Mucosa of rectum (tissue), 2 donors: ENCODE data around the gene RAB3A.
A peak's percentile ranks its signal among the peaks of the same experiment; 100 is the strongest.

Source experiments
- H3K27ac ChIP-seq, 2 donors: one replicate each; pipeline ENCODE4 v1.7.0; 2013; ENCODE audit warnings: inconsistent platforms in 2 of 2, low read depth in 2 of 2, low read length in 2 of 2
- H3K27me3 ChIP-seq, 2 donors: one replicate each; pipeline ENCODE4 v1.7.0; 2013; ENCODE audit warnings: low read length in 2 of 2; ENCODE audit not compliant: control insufficient read depth in 2 of 2, insufficient read depth in 2 of 2
- H3K36me3 ChIP-seq, 2 donors: one replicate each; pipeline ENCODE4 v1.7.0; 2013; ENCODE audit warnings: low read length in 2 of 2; ENCODE audit not compliant: control insufficient read depth in 2 of 2, insufficient read depth in 2 of 2
- H3K4me1 ChIP-seq, 2 donors: one replicate each; pipeline ENCODE4 v1.7.0; 2013; ENCODE audit warnings: low read length in 2 of 2, mild to moderate bottlenecking in 1 of 2; ENCODE audit not compliant: control insufficient read depth in 2 of 2, insufficient read depth in 2 of 2
- H3K4me3 ChIP-seq, 2 donors: one replicate each; pipeline ENCODE4 v1.7.0; 2013; ENCODE audit warnings: low read length in 2 of 2
- H3K9ac ChIP-seq, 2 donors: one replicate each; pipeline ENCODE4 v1.7.0; 2013; ENCODE audit warnings: low read length in 2 of 2, low read depth in 1 of 2, mild to moderate bottlenecking in 1 of 2
- H3K9me3 ChIP-seq, 2 donors: one replicate each; pipeline ENCODE4 v1.7.0; 2013; ENCODE audit warnings: low read length in 2 of 2; ENCODE audit not compliant: control insufficient read depth in 2 of 2
- donor health status: healthy.
- donor health status: Normal muscosa, but diverticular disease.

RAB3A gene

DNA sequence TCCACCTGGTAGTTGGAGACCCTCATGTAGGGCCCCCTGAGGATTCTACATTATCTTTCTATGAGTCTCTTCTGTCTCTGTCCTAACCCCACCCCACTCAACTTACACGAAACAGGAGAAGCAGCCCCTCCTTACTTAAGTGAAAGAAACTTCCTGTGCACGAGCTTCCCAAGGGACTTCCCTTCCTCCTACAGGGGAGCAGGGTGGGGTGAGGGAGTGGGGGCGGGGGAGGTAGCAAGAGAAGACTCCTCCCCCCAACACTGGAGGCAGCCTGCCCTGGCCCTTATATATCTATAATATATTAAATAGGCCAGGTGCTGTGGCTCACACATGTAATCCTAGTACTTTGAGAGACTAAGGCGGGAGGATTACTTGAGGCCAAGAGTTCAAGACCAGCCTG, 27.9 kb upstream of the RAB3A start:
- Histone ChIP-seq H3K4me1 (no peaks in the 10 kb centered on the region), H3K4me3 (no peak overlapping the region), H3K27me3 (peaks cover 2 to 27% of the 10 kb centered on the region in 2 donors), H3K9me3 (no peaks in the 10 kb centered on the region), H3K36me3 (no peaks in the 10 kb centered on the region), H3K27ac (no peak overlapping the region), H3K9ac (no peak overlapping the region)

- no peaks in the 10 kb centered on the region for H3K9me3 ChIP-seq
- no peaks in the 10 kb centered on the region for H3K36me3 ChIP-seq
- no peak overlapping the region for H3K4me3 ChIP-seq
- no peaks in the 10 kb centered on the region for H3K4me1 ChIP-seq
- no peak overlapping the region for H3K27ac ChIP-seq
- peaks cover 2 to 29% of the 10 kb centered on the region in 2 donors for H3K27me3 ChIP-seq
- no peak overlapping the region for H3K9ac ChIP-seq
These were observed 27.3 kb upstream of the RAB3A start for GRCh38 chr19:18230941-18231734.

DNA sequence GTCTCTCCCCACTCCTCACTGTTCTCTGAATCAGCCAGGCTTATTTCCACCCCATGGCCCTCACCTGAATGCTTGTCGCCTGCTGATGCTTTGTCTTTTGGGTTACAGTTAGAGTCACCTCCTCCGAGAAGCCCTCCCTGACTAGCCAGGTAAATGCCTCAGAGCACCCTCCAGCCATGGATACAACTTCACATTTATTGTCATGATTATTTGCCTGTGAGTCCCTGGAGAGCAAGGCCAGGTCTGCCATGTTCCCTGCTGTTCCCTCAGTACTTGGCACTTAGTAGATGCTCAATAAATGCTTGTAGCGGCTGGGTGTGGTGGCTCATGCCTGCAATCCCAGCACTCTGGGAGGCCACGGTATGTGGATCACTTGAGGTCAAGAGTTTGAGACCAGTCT, 26.1 kb upstream of the RAB3A start:
- peaks cover 13 to 38% of the 10 kb centered on the region in 2 donors for H3K27me3 ChIP-seq
- H3K4me3 ChIP-seq, result no peak overlapping the region
- peak overlapping the region in 1 of 2 donors; percentile 14 for H3K9ac ChIP-seq
- no peaks in the 10 kb centered on the region for H3K9me3 ChIP-seq
- no peak overlapping the region for H3K27ac ChIP-seq
- no peaks in the 10 kb centered on the region for H3K36me3 ChIP-seq
- H3K4me1 ChIP-seq, result peaks cover 0 to 2% of the 10 kb centered on the region in 2 donors

- no peak overlapping the region for H3K9ac ChIP-seq
- H3K36me3 ChIP-seq, result no peaks in the 10 kb centered on the region
- no peak overlapping the region for H3K4me3 ChIP-seq
- H3K27me3 ChIP-seq, result peaks cover 16 to 40% of the 10 kb centered on the region in 2 donors
- no peaks in the 10 kb centered on the region for H3K9me3 ChIP-seq
- no peak overlapping the region for H3K27ac ChIP-seq
- H3K4me1 ChIP-seq, result peaks cover 0 to 6% of the 10 kb centered on the region in 2 donors
These were observed 25.6 kb upstream of the RAB3A start for GRCh38 chr19:18229474-18229873.

GRCh38 chr19:18227781-18228271, 24.0 kb upstream of the RAB3A start:
- Histone ChIP-seq H3K36me3 (no peaks in the 10 kb centered on the region), H3K9ac (no peak overlapping the region), H3K27me3 (peaks cover 16 to 35% of the 10 kb centered on the region in 2 donors), H3K4me1 (peaks cover 4 to 11% of the 10 kb centered on the region in 2 donors), H3K9me3 (no peaks in the 10 kb centered on the region), H3K27ac (no peak overlapping the region), H3K4me3 (no peak overlapping the region)

DNA sequence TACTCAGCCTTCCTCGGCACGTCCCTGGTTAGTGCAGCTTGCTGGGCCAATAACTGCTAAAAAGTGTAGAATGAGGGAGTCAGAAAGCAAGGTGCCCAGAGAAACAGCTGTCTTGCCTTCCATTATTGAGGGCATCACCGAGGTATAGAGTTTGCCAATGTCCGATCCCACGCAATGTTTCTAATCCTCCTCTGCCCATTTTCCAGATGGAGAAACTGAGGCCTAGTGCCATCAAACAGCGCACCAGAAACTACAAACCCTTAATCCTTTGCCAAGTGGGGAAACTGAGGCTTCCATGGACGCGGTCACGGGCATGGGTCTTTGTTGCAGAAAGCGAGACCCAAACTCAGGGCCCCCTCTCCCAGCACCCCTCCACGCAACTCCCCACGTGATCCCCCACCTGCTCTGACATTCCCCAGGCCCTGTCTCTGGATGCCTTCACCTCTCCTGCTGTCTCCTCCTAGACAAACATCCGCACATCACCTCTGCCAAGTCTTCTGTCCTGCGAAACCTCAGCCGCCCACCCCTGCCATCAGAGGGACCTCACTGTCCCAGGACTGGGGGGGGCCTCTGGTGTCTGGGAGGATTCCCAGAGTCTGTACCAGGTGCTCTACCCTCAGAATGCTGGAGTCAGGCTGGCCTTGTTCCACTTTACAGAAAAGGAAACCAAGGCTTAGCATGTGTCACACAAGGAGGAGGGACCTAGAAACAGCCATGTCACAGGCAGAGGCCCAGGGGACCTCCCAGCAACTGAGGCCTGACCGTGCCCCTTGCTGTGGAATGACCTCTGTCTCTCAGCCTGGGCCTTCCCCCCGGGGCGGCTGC, 23.3 kb upstream of the RAB3A start:
- H3K27me3 ChIP-seq, result peaks cover 14 to 33% of the 10 kb centered on the region in 2 donors
- no peaks in the 10 kb centered on the region for H3K9me3 ChIP-seq
- no peaks in the 10 kb centered on the region for H3K36me3 ChIP-seq
- no peak overlapping the region for H3K9ac ChIP-seq
- H3K4me3 ChIP-seq, result no peak overlapping the region
- H3K4me1 ChIP-seq, result peaks cover 4 to 11% of the 10 kb centered on the region in 2 donors
- H3K27ac ChIP-seq, result no peak overlapping the region

DNA sequence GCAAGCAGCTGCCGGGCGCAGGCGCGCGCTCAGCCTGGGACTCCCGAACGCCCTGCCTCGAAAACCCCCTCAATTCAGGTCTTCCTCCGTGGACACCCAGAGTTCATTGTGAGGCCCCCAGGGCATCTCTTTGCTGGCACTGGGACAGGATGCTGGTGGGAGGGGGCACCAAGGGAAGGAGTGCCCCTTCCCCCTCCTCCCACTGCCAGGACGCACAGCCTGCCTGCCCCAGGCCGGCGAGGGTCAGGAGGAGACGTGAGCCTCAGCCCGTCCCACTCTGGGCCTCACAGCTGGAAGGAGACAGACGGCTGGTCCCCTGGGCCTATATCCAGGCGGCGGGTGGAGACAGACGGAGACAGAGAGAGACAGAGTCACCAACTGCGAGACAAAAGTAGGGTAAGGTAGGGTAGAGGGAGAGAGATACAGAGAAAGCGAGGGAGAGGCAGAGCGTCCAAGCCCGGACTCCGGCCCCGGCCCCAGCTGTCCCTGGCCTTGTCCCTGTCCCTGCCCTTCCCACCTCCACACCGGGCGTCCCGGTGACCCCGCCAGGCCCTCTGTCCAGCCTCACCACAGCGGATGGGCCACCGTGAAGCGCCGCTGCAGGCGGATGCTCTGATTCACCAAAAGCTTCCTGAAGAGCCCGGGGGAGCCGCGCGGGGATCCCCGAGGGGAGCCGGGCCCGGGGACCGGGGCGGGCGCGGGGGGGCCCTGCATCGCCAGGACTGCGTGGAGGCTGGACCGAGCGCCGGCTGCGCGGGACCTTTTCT, 22.0 kb upstream of the RAB3A start, which contains the start of gene PDE4C:
Gene PDE4C (minus strand): TSS at position 737 of the 767 bp plus-strand sequence. CDS start 23 bp downstream, at position 714.
- Histone ChIP-seq H3K9ac (peak within 1 kb of the TSS in 1 of 2 donors; percentile 26), H3K27ac (peak within 1 kb of the TSS; percentile 9 to 15), H3K4me3 (no peak within 1 kb of the TSS), H3K9me3 (no peaks in the 10 kb centered on the region), H3K27me3 (peaks cover 14 to 29% of the 10 kb centered on the region in 2 donors), H3K36me3 (no peaks in the 10 kb centered on the region), H3K4me1 (peaks cover 4 to 11% of the 10 kb centered on the region in 2 donors)

DNA sequence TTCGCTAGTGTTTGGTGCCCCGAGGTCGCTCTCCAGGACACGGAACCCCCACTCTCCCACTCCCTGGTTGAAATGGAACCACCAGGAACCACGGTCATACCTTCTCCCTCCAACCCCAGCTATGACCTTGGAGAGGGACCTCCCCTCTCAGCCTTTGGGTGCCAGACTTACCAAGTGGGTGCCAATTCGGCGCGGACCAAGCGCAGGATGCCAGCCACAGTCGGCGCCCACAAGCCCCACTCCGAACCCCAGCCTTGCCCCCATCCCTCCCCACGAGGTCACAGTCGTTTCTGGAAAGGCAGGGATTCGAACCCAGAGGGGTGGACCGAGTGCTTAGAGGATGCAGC, 21.5 kb upstream of the RAB3A start:
- Histone ChIP-seq H3K27me3 (peaks cover 14 to 24% of the 10 kb centered on the region in 2 donors), H3K9me3 (no peaks in the 10 kb centered on the region), H3K36me3 (no peaks in the 10 kb centered on the region), H3K4me3 (no peak overlapping the region), H3K4me1 (peaks cover 4 to 11% of the 10 kb centered on the region in 2 donors), H3K27ac (peak overlapping the region in 1 of 2 donors; percentile 15), H3K9ac (no peak overlapping the region)

DNA sequence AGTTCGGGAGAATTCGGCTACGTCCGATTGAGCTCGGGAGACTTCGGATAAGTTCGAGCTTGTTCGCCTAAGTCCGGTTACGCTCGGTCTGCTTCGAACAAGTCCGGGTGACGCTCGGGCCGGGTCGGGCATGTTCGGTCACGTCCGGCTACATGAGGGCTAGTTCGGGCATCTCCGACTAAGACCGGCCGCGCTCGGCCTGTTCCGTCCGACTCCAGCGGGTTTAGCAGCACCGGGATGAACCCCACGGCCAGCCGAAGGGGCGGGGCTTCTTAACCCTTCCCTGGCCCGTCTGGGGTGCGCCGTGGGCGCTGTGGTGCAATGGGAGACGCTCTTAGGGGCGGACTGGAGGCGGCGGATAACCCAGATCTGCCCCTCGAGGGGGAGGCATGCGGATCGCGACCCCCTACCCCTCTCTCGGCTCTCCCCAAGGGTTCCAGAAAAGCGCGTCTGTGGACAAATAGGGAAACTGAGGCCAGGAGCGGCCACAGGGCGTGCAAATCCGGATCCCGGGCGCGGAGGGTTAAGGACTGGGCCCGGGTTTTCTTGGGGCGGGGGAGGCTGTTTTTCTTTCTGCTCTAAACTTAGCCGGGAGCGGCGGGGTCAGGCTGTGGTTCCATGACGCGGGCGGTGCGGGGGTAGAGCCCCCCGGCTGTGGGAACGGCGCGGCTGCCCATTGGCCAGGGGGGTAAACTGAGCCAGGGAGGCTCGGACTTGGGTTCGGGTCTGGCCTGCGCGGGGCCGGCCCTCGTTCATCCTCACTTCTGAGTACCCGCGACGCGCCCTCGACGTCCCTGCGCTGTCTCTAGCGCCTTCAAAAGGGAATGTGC, 20.9 kb upstream of the RAB3A start:
- Histone ChIP-seq H3K27me3 (peaks cover 14 to 23% of the 10 kb centered on the region in 2 donors), H3K4me3 (peak overlapping the region; percentile 62 to 83), H3K27ac (peak overlapping the region in 1 of 2 donors; percentile 15), H3K9me3 (no peaks in the 10 kb centered on the region), H3K9ac (peak overlapping the region; percentile 42 to 60), H3K36me3 (no peaks in the 10 kb centered on the region), H3K4me1 (peaks cover 4 to 11% of the 10 kb centered on the region in 2 donors)
